Activated naive CD8-positive, alpha-beta T cell treated with anti-CD3 and anti-CD28 coated beads, Interleukin-2, amount 50 U/mL, for 24 hours (primary cell): ENCODE data around the gene SYT9.

ENCODE experiments used
- ATAC-seq: fragments of 150-1000 bp; cut with Tn5 transposase; one replicate; pipeline ENCODE4 v1.10.0; 2021
- DNase-seq: peaks from one replicate; pipeline ENCODE4 v3.0.0; 2021
- H3K27ac Mint-ChIP-seq: one replicate; pipeline ENCODE4 v1.8.0; 2021; ENCODE audit warnings: mild to moderate bottlenecking, mixed read lengths
- H3K27me3 Mint-ChIP-seq: one replicate; pipeline ENCODE4 v1.8.0; 2021; ENCODE audit warnings: mixed read lengths
- H3K36me3 Mint-ChIP-seq: one replicate; pipeline ENCODE4 v1.8.0; 2021; ENCODE audit warnings: low read depth, mixed read lengths
- H3K4me1 Mint-ChIP-seq: one replicate; pipeline ENCODE4 v1.8.0; 2021; ENCODE audit warnings: mixed read lengths
- H3K4me3 Mint-ChIP-seq: one replicate; pipeline ENCODE4 v1.8.0; 2021; ENCODE audit warnings: mild to moderate bottlenecking, moderate library complexity, mixed read lengths
- H3K9me3 Mint-ChIP-seq: one replicate; pipeline ENCODE4 v1.8.0; 2021; ENCODE audit warnings: mixed read lengths

SYT9 gene

GRCh38 chr11:7414973-7415817 lies 163.5 kb downstream of the SYT9 start:
- H3K27ac Mint-ChIP-seq: no peak overlapping the region
- no peak for DNase-seq
- no peak for ATAC-seq

GRCh38 chr11:7416080-7416479 lies 164.4 kb downstream of the SYT9 start:
- H3K9me3 Mint-ChIP-seq: peaks cover 4% of the 10 kb centered on the region
- no peak overlapping the region for H3K4me3 Mint-ChIP-seq
- peaks cover 26% of the 10 kb centered on the region for H3K27me3 Mint-ChIP-seq
- no peaks in the 10 kb centered on the region for H3K4me1 Mint-ChIP-seq
- DNase-seq (no peak), ATAC-seq (no peak)
- H3K36me3 Mint-ChIP-seq: no peaks in the 10 kb centered on the region
- no peak overlapping the region for H3K27ac Mint-ChIP-seq

More at GRCh38 chr11:7414973-7415817, 163.5 kb downstream of the SYT9 start:
- Mint-ChIP-seq H3K36me3 (no peaks in the 10 kb centered on the region), H3K4me1 (no peaks in the 10 kb centered on the region), H3K27me3 (peaks cover 29% of the 10 kb centered on the region), H3K9me3 (peaks cover 4% of the 10 kb centered on the region), H3K4me3 (no peak overlapping the region)

- no peak overlapping the region for H3K4me3 Mint-ChIP-seq
- peaks cover 20% of the 10 kb centered on the region for H3K27me3 Mint-ChIP-seq
- H3K27ac Mint-ChIP-seq: no peak overlapping the region
- peaks cover under 1% of the 10 kb centered on the region for H3K9me3 Mint-ChIP-seq
- DNase-seq (no peak), ATAC-seq (no peak)
- H3K36me3 Mint-ChIP-seq: no peaks in the 10 kb centered on the region
- H3K4me1 Mint-ChIP-seq: no peaks in the 10 kb centered on the region
Observed at GRCh38 chr11:7417328-7417727, 165.6 kb downstream of the SYT9 start.

- H3K27ac Mint-ChIP-seq: no peak overlapping the region
- H3K27me3 Mint-ChIP-seq: peaks cover 16% of the 10 kb centered on the region
- peaks cover 6% of the 10 kb centered on the region for H3K4me1 Mint-ChIP-seq
- ATAC-seq (no peak), DNase-seq (no peak)
- no peaks in the 10 kb centered on the region for H3K36me3 Mint-ChIP-seq
- H3K9me3 Mint-ChIP-seq: no peaks in the 10 kb centered on the region
- no peak overlapping the region for H3K4me3 Mint-ChIP-seq
Observed at GRCh38 chr11:7418061-7418460, 166.4 kb downstream of the SYT9 start.

GRCh38 chr11:7418906-7419305 lies 167.2 kb downstream of the SYT9 start:
- no peak for DNase-seq
- H3K36me3 Mint-ChIP-seq: no peaks in the 10 kb centered on the region
- H3K9me3 Mint-ChIP-seq: no peaks in the 10 kb centered on the region
- peaks cover 12% of the 10 kb centered on the region for H3K27me3 Mint-ChIP-seq
- H3K27ac Mint-ChIP-seq: no peak overlapping the region
- H3K4me1 Mint-ChIP-seq: peaks cover 9% of the 10 kb centered on the region
- no peak overlapping the region for H3K4me3 Mint-ChIP-seq
- no peak for ATAC-seq

- DNase-seq (no peak), ATAC-seq (no peak)
- H3K27ac Mint-ChIP-seq: no peak overlapping the region
- no peaks in the 10 kb centered on the region for H3K9me3 Mint-ChIP-seq
- H3K4me1 Mint-ChIP-seq: peaks cover 9% of the 10 kb centered on the region
- H3K36me3 Mint-ChIP-seq: no peaks in the 10 kb centered on the region
- no peak overlapping the region for H3K4me3 Mint-ChIP-seq
- peaks cover 1% of the 10 kb centered on the region for H3K27me3 Mint-ChIP-seq
Observed at GRCh38 chr11:7421136-7421535, 169.4 kb downstream of the SYT9 start.

- Mint-ChIP-seq H3K9me3 (no peaks in the 10 kb centered on the region), H3K4me1 (peaks cover 9% of the 10 kb centered on the region), H3K4me3 (no peak overlapping the region), H3K27me3 (peaks cover under 1% of the 10 kb centered on the region), H3K27ac (no peak overlapping the region), H3K36me3 (no peaks in the 10 kb centered on the region)
- ATAC-seq (peak; percentile 64), DNase-seq (no peak)
Observed at GRCh38 chr11:7422544-7423331, 171.0 kb downstream of the SYT9 start.

GRCh38 chr11:7423946-7424345 lies 172.2 kb downstream of the SYT9 start:
- Mint-ChIP-seq H3K27ac (no peak overlapping the region), H3K4me3 (no peak overlapping the region), H3K36me3 (no peaks in the 10 kb centered on the region), H3K27me3 (peaks cover 2% of the 10 kb centered on the region), H3K9me3 (no peaks in the 10 kb centered on the region), H3K4me1 (peaks cover 9% of the 10 kb centered on the region)
- DNase-seq (no peak), ATAC-seq (no peak)

- no peak overlapping the region for H3K27ac Mint-ChIP-seq
- no peaks in the 10 kb centered on the region for H3K9me3 Mint-ChIP-seq
- ATAC-seq (no peak), DNase-seq (no peak)
- H3K4me3 Mint-ChIP-seq: no peak overlapping the region
- H3K27me3 Mint-ChIP-seq: peaks cover 2% of the 10 kb centered on the region
- H3K4me1 Mint-ChIP-seq: peaks cover 5% of the 10 kb centered on the region
- H3K36me3 Mint-ChIP-seq: no peaks in the 10 kb centered on the region
Observed at GRCh38 chr11:7427733-7428132, 176.0 kb downstream of the SYT9 start.

- H3K4me3 Mint-ChIP-seq: no peak overlapping the region
- ATAC-seq (no peak), DNase-seq (no peak)
- H3K36me3 Mint-ChIP-seq: no peaks in the 10 kb centered on the region
- H3K9me3 Mint-ChIP-seq: no peaks in the 10 kb centered on the region
- H3K4me1 Mint-ChIP-seq: peaks cover 1% of the 10 kb centered on the region
- H3K27me3 Mint-ChIP-seq: peaks cover 2% of the 10 kb centered on the region
- H3K27ac Mint-ChIP-seq: no peak overlapping the region
Observed at GRCh38 chr11:7428196-7428595, 176.5 kb downstream of the SYT9 start.

GRCh38 chr11:7430496-7430895 lies 178.8 kb downstream of the SYT9 start:
- Mint-ChIP-seq H3K27me3 (peaks cover 2% of the 10 kb centered on the region), H3K9me3 (no peaks in the 10 kb centered on the region), H3K4me1 (no peaks in the 10 kb centered on the region), H3K27ac (no peak overlapping the region), H3K36me3 (no peaks in the 10 kb centered on the region), H3K4me3 (no peak overlapping the region)
- DNase-seq (no peak), ATAC-seq (no peak)

GRCh38 chr11:7435176-7435575 lies 183.5 kb downstream of the SYT9 start:
- no peak overlapping the region for H3K4me3 Mint-ChIP-seq
- H3K9me3 Mint-ChIP-seq: no peaks in the 10 kb centered on the region
- no peak overlapping the region for H3K27ac Mint-ChIP-seq
- H3K27me3 Mint-ChIP-seq: no peaks in the 10 kb centered on the region
- DNase-seq (no peak), ATAC-seq (no peak)
- H3K36me3 Mint-ChIP-seq: no peaks in the 10 kb centered on the region
- peaks cover 13% of the 10 kb centered on the region for H3K4me1 Mint-ChIP-seq

- DNase-seq (no peak), ATAC-seq (no peak)
- Mint-ChIP-seq H3K4me1 (peaks cover 13% of the 10 kb centered on the region), H3K27ac (peak overlapping the region; percentile 81), H3K27me3 (no peaks in the 10 kb centered on the region), H3K9me3 (no peaks in the 10 kb centered on the region), H3K36me3 (no peaks in the 10 kb centered on the region), H3K4me3 (no peak overlapping the region)
Observed at GRCh38 chr11:7436146-7436545, 184.4 kb downstream of the SYT9 start.

- DNase-seq (peak; percentile 8), ATAC-seq (peak; percentile 63)
- peaks cover 13% of the 10 kb centered on the region for H3K4me1 Mint-ChIP-seq
- H3K27ac Mint-ChIP-seq: peak overlapping the region; percentile 81
- H3K36me3 Mint-ChIP-seq: no peaks in the 10 kb centered on the region
- H3K4me3 Mint-ChIP-seq: peak overlapping the region; percentile 15
- H3K9me3 Mint-ChIP-seq: no peaks in the 10 kb centered on the region
- no peaks in the 10 kb centered on the region for H3K27me3 Mint-ChIP-seq
Observed at GRCh38 chr11:7436657-7437056, 185.0 kb downstream of the SYT9 start.

- no peaks in the 10 kb centered on the region for H3K9me3 Mint-ChIP-seq
- no peaks in the 10 kb centered on the region for H3K27me3 Mint-ChIP-seq
- DNase-seq (no peak), ATAC-seq (no peak)
- H3K27ac Mint-ChIP-seq: no peak overlapping the region
- no peak overlapping the region for H3K4me3 Mint-ChIP-seq
- peaks cover 13% of the 10 kb centered on the region for H3K4me1 Mint-ChIP-seq
- no peaks in the 10 kb centered on the region for H3K36me3 Mint-ChIP-seq
Observed at GRCh38 chr11:7437696-7438095, 186.0 kb downstream of the SYT9 start.
